PC-3 (cell line): ENCODE measurements around the gene NPEPL1. TPM values are rescaled to one million over a fixed set of nuclear protein-coding genes. Genes with fewer than 3 reads are reported as not detected.

Experiments
- ATAC-seq: fragments of 200-7000 bp; cut with Tn5 transposase; 2 replicates; pipeline ENCODE4 v1.9.1; 2020; ENCODE audit warnings: mild to moderate bottlenecking, moderate library complexity
- BruUV-seq: library from RNA; stranded (reverse); fragments of 400-500 nt; replicated peaks from 2 replicates; lab custom pipeline; 2021; lab: Mats Ljungman, UMichigan
- CTCF ChIA-PET: fragments of 300-600 bp; sonication (Branson Sonifier 250); formaldehyde crosslinking; loops from one replicate; lab custom pipeline; 2022; ENCODE audit warnings: antibody characterized with exemption; lab: Charles Lee
- POLR2A ChIA-PET: fragments of 300-600 bp; sonication (Branson Sonifier 250); formaldehyde crosslinking; loops from one replicate; lab custom pipeline; 2022; ENCODE audit warnings: antibody characterized with exemption; ENCODE audit not compliant: unreplicated experiment; lab: Charles Lee
- DNase-seq: peaks from one replicate; pipeline ENCODE4 v3.0.0-alpha.2; 2015
- H2AFZ ChIP-seq: fragments of 300-600 bp; sonication (generic); 2 replicates; pipeline ENCODE4 v1.6.0; 2016; ENCODE audit warnings: antibody characterized with exemption, low read length
- H3F3A ChIP-seq: fragments of 300-600 bp; sonication (generic); one replicate; pipeline ENCODE4 v1.6.0; 2017; ENCODE audit warnings: antibody characterized with exemption, low read length, control low read depth, mild to moderate bottlenecking; ENCODE audit not compliant: unreplicated experiment
- H3K27ac ChIP-seq: fragments of 300-600 bp; sonication (generic); 2 replicates; pipeline ENCODE4 v1.5.1; 2016; ENCODE audit warnings: mild to moderate bottlenecking, low read length
- H3K27me3 ChIP-seq: fragments of 300-600 bp; sonication (generic); 2 replicates; pipeline ENCODE4 v1.6.1; 2016; ENCODE audit warnings: low read length, mixed read lengths
- H3K36me3 ChIP-seq: fragments of 300-600 bp; sonication (generic); 2 replicates; pipeline ENCODE4 v1.6.1; 2016; ENCODE audit warnings: low read depth, mixed run types, low read length, mixed read lengths
- H3K4me1 ChIP-seq: fragments of 300-600 bp; sonication (generic); 2 replicates; pipeline ENCODE4 v1.5.1; 2016; ENCODE audit warnings: low read length; ENCODE audit not compliant: insufficient read depth
- H3K4me2 ChIP-seq: fragments of 300-600 bp; sonication (generic); 2 replicates; pipeline ENCODE4 v1.6.0; 2016; ENCODE audit warnings: low read length
- H3K4me3 ChIP-seq: fragments of 300-600 bp; sonication (generic); 2 replicates; pipeline ENCODE4 v1.5.1; 2016; ENCODE audit warnings: mild to moderate bottlenecking, low read length, mixed read lengths
- H3K79me2 ChIP-seq: fragments of 300-600 bp; sonication (generic); 2 replicates; pipeline ENCODE4 v1.6.1; 2017; ENCODE audit warnings: low read length, mixed read lengths
- H3K9ac ChIP-seq: fragments of 300-600 bp; sonication (generic); 2 replicates; pipeline ENCODE4 v1.6.0; 2016; ENCODE audit warnings: mild to moderate bottlenecking, low read length
- H3K9me2 ChIP-seq: fragments of 300-600 bp; sonication (generic); replicated peaks from 2 replicates; pipeline ENCODE4 v1.6.1; 2016; ENCODE audit warnings: mixed run types, low read length, mixed read lengths
- H3K9me3 ChIP-seq: fragments of 300-600 bp; sonication (generic); 2 replicates; pipeline ENCODE4 v1.6.1; 2016; ENCODE audit warnings: low read length, mixed read lengths
- H4K20me1 ChIP-seq: fragments of 300-600 bp; sonication (generic); 2 replicates; pipeline ENCODE4 v1.6.1; 2016; ENCODE audit warnings: low read length, mixed read lengths
- EZH2 ChIP-seq: fragments of 300-600 bp; sonication (generic); IDR thresholded peaks from one replicate; pipeline ENCODE4 v1.6.1; 2017; ENCODE audit warnings: antibody characterized with exemption, mild to moderate bottlenecking, low read length; ENCODE audit not compliant: unreplicated experiment
- EZH2phosphoT487 ChIP-seq: fragments of 300-600 bp; sonication (generic); IDR thresholded peaks from 2 replicates; pipeline ENCODE4 v1.6.1; 2018; ENCODE audit warnings: mild to moderate bottlenecking, antibody characterized with exemption, low read length, borderline replicate concordance
- intact Hi-C: fragments of 100-400 bp; cut with micrococcal nuclease; formaldehyde crosslinking; loops from 2 replicates; pipeline ENCODE4 v1.9.0; 2023
- total RNA-seq: library from RNA; depleted of rRNA; stranded (reverse); fragments of >200 nt; gene quantifications from 2 replicates; pipeline ENCODE4 v1.2.3, GENCODE V29; 2014
- TF ChIP-seq, protein P1 (sequence below): fragments of 300-600 bp; sonication (generic); conservative IDR thresholded peaks from 2 replicates; pipeline ENCODE4 v1.5.1; 2017; ENCODE audit warnings: antibody characterized with exemption, low read depth, mild to moderate bottlenecking, low read length

Gene NPEPL1
- total RNA-seq, 1 experiment from 2014 or later, result 49.7 TPM

DNA sequence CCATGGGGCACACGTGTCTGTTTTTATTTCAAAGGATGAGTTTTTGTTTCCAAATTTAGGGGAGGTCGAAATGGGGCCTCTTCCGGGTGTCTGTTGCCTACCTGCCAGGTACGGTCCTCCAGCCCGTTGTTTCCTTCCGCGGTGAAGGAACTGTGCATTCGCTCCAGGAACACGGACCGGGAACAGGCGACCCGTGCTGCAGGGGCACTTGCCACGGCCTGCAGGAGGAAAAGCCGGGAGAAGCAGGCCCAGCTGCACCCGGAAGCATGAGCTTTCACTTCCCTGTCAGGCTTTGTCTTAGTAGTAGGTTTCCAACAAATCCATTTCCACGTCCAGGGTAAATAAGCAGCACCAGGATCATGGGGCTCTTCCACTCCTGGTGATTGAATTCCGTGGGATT, 17.0 kb upstream of the NPEPL1 start:
- ATAC-seq (no peak), DNase-seq (no peak)
- H3K79me2 ChIP-seq, result no peaks in the 10 kb centered on the region
- peaks cover 79% of the 10 kb centered on the region for H3K36me3 ChIP-seq
- TF ChIP-seq, protein P1, sequence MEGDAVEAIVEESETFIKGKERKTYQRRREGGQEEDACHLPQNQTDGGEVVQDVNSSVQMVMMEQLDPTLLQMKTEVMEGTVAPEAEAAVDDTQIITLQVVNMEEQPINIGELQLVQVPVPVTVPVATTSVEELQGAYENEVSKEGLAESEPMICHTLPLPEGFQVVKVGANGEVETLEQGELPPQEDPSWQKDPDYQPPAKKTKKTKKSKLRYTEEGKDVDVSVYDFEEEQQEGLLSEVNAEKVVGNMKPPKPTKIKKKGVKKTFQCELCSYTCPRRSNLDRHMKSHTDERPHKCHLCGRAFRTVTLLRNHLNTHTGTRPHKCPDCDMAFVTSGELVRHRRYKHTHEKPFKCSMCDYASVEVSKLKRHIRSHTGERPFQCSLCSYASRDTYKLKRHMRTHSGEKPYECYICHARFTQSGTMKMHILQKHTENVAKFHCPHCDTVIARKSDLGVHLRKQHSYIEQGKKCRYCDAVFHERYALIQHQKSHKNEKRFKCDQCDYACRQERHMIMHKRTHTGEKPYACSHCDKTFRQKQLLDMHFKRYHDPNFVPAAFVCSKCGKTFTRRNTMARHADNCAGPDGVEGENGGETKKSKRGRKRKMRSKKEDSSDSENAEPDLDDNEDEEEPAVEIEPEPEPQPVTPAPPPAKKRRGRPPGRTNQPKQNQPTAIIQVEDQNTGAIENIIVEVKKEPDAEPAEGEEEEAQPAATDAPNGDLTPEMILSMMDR, result no peak
- TF ChIP-seq EZH2, result no peak
- no peak for TF ChIP-seq EZH2phosphoT487
- no peaks in the 10 kb centered on the region for H4K20me1 ChIP-seq
- ChIA-PET CTCF (no interaction called here), POLR2A (no interaction called here)
- no peak overlapping the region for H3K4me3 ChIP-seq
- H2AFZ ChIP-seq, result no peak overlapping the region
- H3K27ac ChIP-seq, result no peak overlapping the region
- H3K9ac ChIP-seq, result no peak overlapping the region
- intact Hi-C loops, result loop anchor here (2.0 kb wide), 1 partner anchor 19 kb away; no protein-coding TSS in a partner anchor
- no peaks in the 10 kb centered on the region for H3F3A ChIP-seq
- BruUV-seq, result no TSS peak
- H3K9me3 ChIP-seq, result no peaks in the 10 kb centered on the region
- no peak overlapping the region for H3K4me2 ChIP-seq
- no peaks in the 10 kb centered on the region for H3K4me1 ChIP-seq
- H3K9me2 ChIP-seq, result no peaks in the 10 kb centered on the region
- no peaks in the 10 kb centered on the region for H3K27me3 ChIP-seq

DNA sequence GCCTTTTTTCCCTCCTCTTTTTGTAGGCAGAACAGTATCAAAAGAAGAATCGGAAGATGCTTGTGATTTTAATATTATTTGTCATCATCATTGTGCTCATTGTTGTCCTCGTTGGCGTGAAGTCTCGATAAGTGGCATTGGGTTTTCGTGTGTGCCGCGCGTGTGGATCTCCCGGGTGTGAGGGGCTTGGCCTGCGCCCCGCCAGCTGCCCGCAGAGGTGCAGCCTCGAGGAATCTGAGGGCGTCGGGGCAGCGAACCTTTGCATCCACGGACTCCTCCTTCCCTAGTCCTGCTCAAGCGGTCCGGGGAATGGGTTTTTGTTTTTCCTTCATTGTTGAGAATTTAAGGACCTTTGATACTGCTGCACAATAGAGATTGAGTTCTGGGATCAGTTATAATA, 16.4 kb upstream of the NPEPL1 start:
- intact Hi-C loops, result loop anchor here (2.0 kb wide), 1 partner anchor 19 kb away; no protein-coding TSS in a partner anchor
- Histone ChIP-seq H3F3A (no peaks in the 10 kb centered on the region), H3K4me1 (no peaks in the 10 kb centered on the region), H3K27ac (no peak overlapping the region), H3K79me2 (no peaks in the 10 kb centered on the region), H3K9me3 (no peaks in the 10 kb centered on the region), H3K4me3 (no peak overlapping the region), H2AFZ (no peak overlapping the region), H3K9ac (no peak overlapping the region), H3K36me3 (peaks cover 76% of the 10 kb centered on the region), H3K27me3 (no peaks in the 10 kb centered on the region), H4K20me1 (no peaks in the 10 kb centered on the region), H3K4me2 (no peak overlapping the region), H3K9me2 (no peaks in the 10 kb centered on the region)
- no peak for ATAC-seq
- BruUV-seq, result no TSS peak
- POLR2A ChIA-PET, result no interaction called here
- TF ChIP-seq EZH2phosphoT487, result no peak
- TF ChIP-seq, protein P1, result no peak
- no peak for TF ChIP-seq EZH2
- CTCF ChIA-PET, result no interaction called here
- no peak for DNase-seq

DNA sequence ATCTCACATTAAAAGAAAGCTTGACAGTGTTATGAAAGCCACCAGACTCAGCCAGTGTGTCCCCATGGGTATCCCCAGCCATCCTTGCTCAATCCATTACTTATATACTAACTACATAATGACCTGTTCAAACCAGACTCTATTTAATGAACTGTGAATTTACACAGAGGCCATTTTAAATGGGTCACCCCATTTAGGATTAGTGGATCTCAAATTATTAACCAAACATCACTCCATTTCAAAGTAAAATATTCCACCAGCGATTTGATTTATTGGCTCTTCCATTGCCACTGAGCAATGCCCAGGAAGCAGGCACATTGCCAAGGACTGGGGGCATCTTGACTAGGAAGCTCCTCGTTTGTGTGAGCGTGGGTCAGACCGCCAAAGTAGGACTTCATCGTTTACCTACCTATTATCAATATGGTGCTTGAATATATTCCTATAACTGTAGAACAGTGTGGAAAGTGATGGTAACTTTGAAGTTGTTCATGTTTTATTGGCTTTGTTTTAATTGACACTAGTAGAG, 15.5 kb upstream of the NPEPL1 start:
- Histone ChIP-seq H3K4me2 (no peak overlapping the region), H3K27me3 (no peaks in the 10 kb centered on the region), H3K9me2 (no peaks in the 10 kb centered on the region), H3K9ac (no peak overlapping the region), H3K79me2 (no peaks in the 10 kb centered on the region), H3F3A (no peaks in the 10 kb centered on the region), H3K9me3 (no peaks in the 10 kb centered on the region), H3K27ac (no peak overlapping the region), H3K36me3 (peaks cover 74% of the 10 kb centered on the region), H3K4me3 (no peak overlapping the region), H4K20me1 (no peaks in the 10 kb centered on the region), H3K4me1 (peaks cover 2% of the 10 kb centered on the region), H2AFZ (no peak overlapping the region)
- CTCF ChIA-PET, result no interaction called here
- POLR2A ChIA-PET, result no interaction called here
- TF ChIP-seq, protein P1, result no peak
- TF ChIP-seq EZH2 (no peak), EZH2phosphoT487 (no peak)
- BruUV-seq, result TSS peak; percentile 22
- DNase-seq (no peak), ATAC-seq (peak; percentile 19; the same call in 1 of the 2 replicates)
- intact Hi-C loops, result loop anchor here (2.0 kb wide), 1 partner anchor 20 kb away; no protein-coding TSS in a partner anchor
